Thyroid gland (tissue), 4 donors: ENCODE data around the gene FAAP24. TPM values are rescaled to one million over a fixed set of nuclear protein-coding genes. Genes with fewer than 3 reads are reported as not detected.

Experiments
- DNase-seq, 2 donors: peaks; one replicate each; pipeline ENCODE4 v3.0.0-alpha.2; 2019
- H3K27ac ChIP-seq, 3 donors: fragments of 200-600 bp; sonication (generic); 1 replicate in 2 of 3; 2 replicates in 1 of 3; pipeline ENCODE4 v1.5.1; 2016 to 2019; ENCODE audit warnings: mild to moderate bottlenecking in 1 of 3, moderate library complexity in 1 of 3
- H3K27me3 ChIP-seq: fragments of 200-600 bp; sonication (generic); one replicate; pipeline ENCODE4 v1.5.1; 2019
- H3K36me3 ChIP-seq, 2 donors: fragments of 200-600 bp; sonication (generic); one replicate each; pipeline ENCODE4 v1.5.1; 2016 to 2019
- H3K4me1 ChIP-seq, 2 donors: fragments of 200-600 bp; sonication (generic); one replicate each; pipeline ENCODE4 v1.5.1; 2017 to 2019
- H3K4me3 ChIP-seq, 3 donors: fragments of 200-600 bp; sonication (generic); replicated peaks in 1 of 3; 1 replicate in 2 of 3; 2 replicates in 1 of 3; pipeline ENCODE4 v1.5.1; 2016; ENCODE audit warnings: mild to moderate bottlenecking in 1 of 3
- H3K9me3 ChIP-seq: fragments of 200-600 bp; sonication (generic); one replicate; pipeline ENCODE4 v1.5.1; 2017
- CTCF ChIP-seq, 6 experiments: fragments of 200-600 bp in 3 of 6; fragments of 450-650 bp in 3 of 6; sonication (generic) in 3 of 6; IDR thresholded peaks; one replicate each; pipeline ENCODE4 v1.5.1; 2016 to 2019; ENCODE audit warnings: antibody characterized with exemption in 6 of 6, mild to moderate bottlenecking in 2 of 6, inconsistent platforms in 1 of 6, moderate library complexity in 1 of 6
- POLR2A ChIP-seq, 2 donors: fragments of 450-650 bp; IDR thresholded peaks; one replicate each; pipeline ENCODE4 v1.6.1; 2017; ENCODE audit warnings: antibody characterized with exemption in 2 of 2, mild to moderate bottlenecking in 2 of 2, moderate library complexity in 1 of 2
- WGBS, 2 donors: methylation state at CpG; one replicate each; pipeline ENCODE4 v1.1.5; 2017; 5-methylcytosine and 5-hydroxymethylcytosine counted together
- intact Hi-C: fragments of 100-400 bp; cut with DNase I; formaldehyde crosslinking; loops from one replicate; pipeline ENCODE4 v1.15.1; 2023
- total RNA-seq, 4 donors: library from RNA; depleted of rRNA; stranded (reverse); fragments of >200 nt; gene quantifications; one replicate each; pipeline ENCODE4 v1.2.3, GENCODE V29; 2016

The FAAP24 gene
- 1 to 10 TPM in 2 of 4 donors, under 1 TPM in 2; 0.40 to 1.7 (median 0.94) TPM for total RNA-seq

- intact Hi-C loops, result no loop called here
Observed at GRCh38 chr19:32971715-32972540, at the start of gene FAAP24, which contains the start of gene CEP89. Gene FAAP24 (plus strand): TSS chr19:32972242. CDS start chr19:32973197, 955 bp downstream. Gene CEP89 (minus strand): TSS chr19:32971958. CDS start chr19:32971874, 84 bp downstream.

GRCh38 chr19:32924200-32924599 lies 47.8 kb upstream of the FAAP24 start:
- WGBS, 2 donors, result 97 to 99% methylated on average over 6 of the region's 6 CpGs
- Histone ChIP-seq H3K27me3 (no peaks in the 10 kb centered on the region), H3K36me3 (peaks cover 23 to 26% of the 10 kb centered on the region in 2 donors), H3K9me3 (no peaks in the 10 kb centered on the region), H3K4me1 (no peaks in the 10 kb centered on the region), H3K27ac (no peak overlapping the region), H3K4me3 (no peak overlapping the region)
- no peak for TF ChIP-seq POLR2A (IDR thresholded peaks at IDR 0.05)
- TF ChIP-seq CTCF (IDR thresholded peaks at IDR 0.05), result no peak
- intact Hi-C loops, result no loop called here
- DNase-seq, result no peak

More at GRCh38 chr19:32971715-32972540, at the start of gene FAAP24, which contains the start of gene CEP89:
- Histone ChIP-seq H3K27ac (peak within 1 kb of the TSS in 1 of 3 donors; percentile 20), H3K4me3 (peak within 1 kb of the TSS; percentile 18 to 96 (median 77)), H3K36me3 (no peaks in the 10 kb centered on the region), H3K4me1 (peaks cover 7 to 10% of the 10 kb centered on the region in 2 donors), H3K9me3 (no peaks in the 10 kb centered on the region), H3K27me3 (no peaks in the 10 kb centered on the region)
- peak; percentile 98 to 99 for DNase-seq
- TF ChIP-seq POLR2A (IDR thresholded peaks at IDR 0.05) (peak in 1 of 2 donors; percentile 46), CTCF (IDR thresholded peaks at IDR 0.05) (peak in 1 of 6 experiments; percentile 22)
- WGBS, 2 donors, result 1 to 2% methylated on average over 35 to 57 of the region's 57 CpGs

- 98 to 99% methylated on average over 2 of the region's 2 CpGs for WGBS, 2 donors
- peaks cover 23 to 34% of the 10 kb centered on the region in 2 donors for H3K36me3 ChIP-seq
Observed at GRCh38 chr19:32928806-32929205, 43.2 kb upstream of the FAAP24 start.

GRCh38 chr19:32930567-32930966 lies 41.5 kb upstream of the FAAP24 start:
- no peak for DNase-seq
- H3K9me3 ChIP-seq, result no peaks in the 10 kb centered on the region
- no peaks in the 10 kb centered on the region for H3K4me1 ChIP-seq
- WGBS, 2 donors, result 97 to 98% methylated on average over 8 of the region's 8 CpGs
- H3K27ac ChIP-seq, result no peak overlapping the region
- no peaks in the 10 kb centered on the region for H3K27me3 ChIP-seq
- peaks cover 18 to 31% of the 10 kb centered on the region in 2 donors for H3K36me3 ChIP-seq
- H3K4me3 ChIP-seq, result no peak overlapping the region
- TF ChIP-seq POLR2A (IDR thresholded peaks at IDR 0.05) (no peak), CTCF (IDR thresholded peaks at IDR 0.05) (no peak)
- intact Hi-C loops, result no loop called here

More at GRCh38 chr19:32928806-32929205, 43.2 kb upstream of the FAAP24 start:
- Histone ChIP-seq H3K4me3 (no peak overlapping the region), H3K27me3 (no peaks in the 10 kb centered on the region), H3K4me1 (no peaks in the 10 kb centered on the region), H3K27ac (no peak overlapping the region), H3K9me3 (no peaks in the 10 kb centered on the region)
- TF ChIP-seq POLR2A (IDR thresholded peaks at IDR 0.05) (no peak), CTCF (IDR thresholded peaks at IDR 0.05) (no peak)
- DNase-seq, result no peak
- intact Hi-C loops, result no loop called here

GRCh38 chr19:32933571-32933970 lies 38.5 kb upstream of the FAAP24 start:
- DNase-seq, result no peak
- 96 to 99% methylated on average over 3 of the region's 3 CpGs for WGBS, 2 donors
- no peak overlapping the region for H3K27ac ChIP-seq

More at GRCh38 chr19:32933571-32933970, 38.5 kb upstream of the FAAP24 start:
- no peaks in the 10 kb centered on the region for H3K4me1 ChIP-seq
- no peaks in the 10 kb centered on the region for H3K9me3 ChIP-seq
- H3K36me3 ChIP-seq, result peaks cover 11 to 40% of the 10 kb centered on the region in 2 donors
- TF ChIP-seq POLR2A (IDR thresholded peaks at IDR 0.05), result no peak
- no peak for TF ChIP-seq CTCF (IDR thresholded peaks at IDR 0.05)
- no peaks in the 10 kb centered on the region for H3K27me3 ChIP-seq
- intact Hi-C loops, result no loop called here
- no peak overlapping the region for H3K4me3 ChIP-seq
